Gastroesophageal sphincter (tissue), 4 donors: ENCODE results near the gene RNF213. TPM values are rescaled to one million over a fixed set of nuclear protein-coding genes. Genes with fewer than 3 reads are reported as not detected.

Experiments
- ATAC-seq: fragments of 150-250 bp; one replicate; pipeline ENCODE4 v1.9.1; 2016; ENCODE audit warnings: mild to moderate bottlenecking, moderate library complexity
- H3K27ac ChIP-seq, 4 donors: fragments of 200-600 bp; sonication (generic) in 3 of 4; 1 replicate in 3 of 4; 2 replicates in 1 of 4; pipeline ENCODE4 v1.5.1; 2016 to 2019
- H3K27me3 ChIP-seq: fragments of 200-600 bp; sonication (generic); one replicate; pipeline ENCODE4 v1.5.1; 2019
- H3K36me3 ChIP-seq, 2 donors: fragments of 200-600 bp; sonication (generic); one replicate each; pipeline ENCODE4 v1.5.1; 2019; ENCODE audit warnings: control low read depth in 1 of 2
- H3K4me1 ChIP-seq, 3 donors: fragments of 200-600 bp; sonication (generic); 1 replicate in 2 of 3; 2 replicates in 1 of 3; pipeline ENCODE4 v1.5.1; 2016 to 2019; ENCODE audit warnings: control low read depth in 2 of 3
- H3K4me3 ChIP-seq, 2 donors: fragments of 200-600 bp; sonication (generic); one replicate each; pipeline ENCODE4 v1.5.1; 2019; ENCODE audit warnings: mild to moderate bottlenecking in 1 of 2, moderate library complexity in 1 of 2
- H3K9me3 ChIP-seq, 3 donors: fragments of 200-600 bp; sonication (generic); one replicate each; pipeline ENCODE4 v1.5.1; 2017 to 2019; ENCODE audit warnings: control low read depth in 2 of 3
- CTCF ChIP-seq, 4 experiments: fragments of 200-600 bp in 2 of 4; fragments of 450-650 bp in 2 of 4; sonication (generic) in 1 of 4; IDR thresholded peaks; one replicate each; pipeline ENCODE4 v1.5.1; 2017 to 2019; ENCODE audit warnings: antibody characterized with exemption in 4 of 4, mild to moderate bottlenecking in 2 of 4, moderate library complexity in 2 of 4
- EP300 ChIP-seq: sonication (generic); formaldehyde crosslinking; IDR thresholded peaks from one replicate; pipeline ENCODE4 v1.6.1; 2017; ENCODE audit warnings: antibody characterized with exemption, mild to moderate bottlenecking
- POLR2A ChIP-seq, 2 donors: fragments of 450-650 bp; IDR thresholded peaks; one replicate each; pipeline ENCODE4 v1.6.1; 2017; ENCODE audit warnings: antibody characterized with exemption in 2 of 2, mild to moderate bottlenecking in 2 of 2, moderate library complexity in 1 of 2
- POLR2AphosphoS5 ChIP-seq: sonication (generic); formaldehyde crosslinking; IDR thresholded peaks from one replicate; pipeline ENCODE4 v1.6.1; 2017; ENCODE audit warnings: antibody characterized with exemption
- WGBS, 2 donors: methylation state at CpG; one replicate each; pipeline ENCODE4 v1.1.5; 2018; ENCODE audit warnings: low coverage in 1 of 2; 5-methylcytosine and 5-hydroxymethylcytosine counted together
- total RNA-seq, 4 donors: library from RNA; depleted of rRNA; stranded (reverse); fragments of >200 nt; gene quantifications; one replicate each; pipeline ENCODE4 v1.1.0, GENCODE V29; 2016

RNF213 gene
- total RNA-seq, 4 donors from 2014 or later = 59.2 to 87.6 (median 67.8) TPM

- 0% methylated on average over 31 of the region's 97 CpGs; no CpG with 5 or more reads in 1 of the 2 donors for WGBS, 2 donors
- H3K27ac ChIP-seq = peak within 1 kb of the TSS; percentile 75 to 99 (median 98)
Observed at GRCh38 chr17:80414803-80415625, 154.4 kb downstream of the RNF213 start, which contains the start of gene ENDOV. Gene ENDOV, plus strand, starts transcription at chr17:80415167. Its CDS starts 28 bp downstream, at chr17:80415195.

GRCh38 chr17:80415626-80416137 lies 155.0 kb downstream of the RNF213 start:
- H3K27ac ChIP-seq = peak overlapping the region; percentile 75 to 99 (median 98)
- H3K4me3 ChIP-seq = peak overlapping the region; percentile 72 to 86
- peak; percentile 13 for ATAC-seq
- H3K27me3 ChIP-seq = no peaks in the 10 kb centered on the region
- peaks cover 0 to 41% (median 19%) of the 10 kb centered on the region in 3 donors for H3K4me1 ChIP-seq
- H3K36me3 ChIP-seq = peaks cover 0 to 35% of the 10 kb centered on the region in 2 donors
- no peak for TF ChIP-seq POLR2AphosphoS5
- no peak for TF ChIP-seq CTCF (IDR thresholded peaks at IDR 0.05)
- TF ChIP-seq POLR2A (IDR thresholded peaks at IDR 0.05) = no peak
- no peak for TF ChIP-seq EP300
- 24% methylated on average over 10 of the region's 39 CpGs; no CpG with 5 or more reads in 1 of the 2 donors for WGBS, 2 donors
- no peaks in the 10 kb centered on the region for H3K9me3 ChIP-seq

More at GRCh38 chr17:80414803-80415625, 154.4 kb downstream of the RNF213 start, which contains the start of gene ENDOV:
- TF ChIP-seq CTCF (IDR thresholded peaks at IDR 0.05) = peak in 1 of 4 experiments; percentile 4
- no peak for TF ChIP-seq EP300
- TF ChIP-seq POLR2AphosphoS5 = peak; percentile 66
- TF ChIP-seq POLR2A (IDR thresholded peaks at IDR 0.05) = peak; percentile 34 to 50
- H3K36me3 ChIP-seq = peaks cover 0 to 28% of the 10 kb centered on the region in 2 donors
- H3K4me1 ChIP-seq = peaks cover 0 to 41% (median 19%) of the 10 kb centered on the region in 3 donors
- H3K27me3 ChIP-seq = no peaks in the 10 kb centered on the region
- H3K4me3 ChIP-seq = peak within 1 kb of the TSS; percentile 72 to 86
- no peaks in the 10 kb centered on the region for H3K9me3 ChIP-seq
- ATAC-seq = peak; percentile 97

GRCh38 chr17:80416260-80416939 lies 155.7 kb downstream of the RNF213 start:
- Histone ChIP-seq H3K9me3 (no peaks in the 10 kb centered on the region), H3K27me3 (no peaks in the 10 kb centered on the region), H3K4me3 (peak overlapping the region in 1 of 2 donors; percentile 72), H3K4me1 (peaks cover 0 to 41% (median 19%) of the 10 kb centered on the region in 3 donors), H3K27ac (no peak overlapping the region), H3K36me3 (peaks cover 0 to 37% of the 10 kb centered on the region in 2 donors)
- ATAC-seq = no peak
- WGBS, 2 donors = 79 to 87% methylated on average over 6 of the region's 7 CpGs
- TF ChIP-seq POLR2AphosphoS5 (no peak), EP300 (no peak), CTCF (IDR thresholded peaks at IDR 0.05) (no peak), POLR2A (IDR thresholded peaks at IDR 0.05) (no peak)

GRCh38 chr17:80416940-80417293 lies 156.3 kb downstream of the RNF213 start:
- peaks cover 0 to 41% (median 19%) of the 10 kb centered on the region in 3 donors for H3K4me1 ChIP-seq
- WGBS, 2 donors = 80% methylated on average over 6 of the region's 6 CpGs; no CpG with 5 or more reads in 1 of the 2 donors
- no peak overlapping the region for H3K27ac ChIP-seq
- peaks cover 0 to 37% of the 10 kb centered on the region in 2 donors for H3K36me3 ChIP-seq
- no peaks in the 10 kb centered on the region for H3K27me3 ChIP-seq
- ATAC-seq = no peak
- TF ChIP-seq POLR2AphosphoS5 (no peak), CTCF (IDR thresholded peaks at IDR 0.05) (no peak), EP300 (no peak), POLR2A (IDR thresholded peaks at IDR 0.05) (no peak)
- no peak overlapping the region for H3K4me3 ChIP-seq
- H3K9me3 ChIP-seq = no peaks in the 10 kb centered on the region
